Ectodermal cell (in vitro differentiated cells): Measurements from ENCODE around the gene FADS3.

Experiments
- H3K27ac ChIP-seq: 2 replicates; pipeline ENCODE4 v1.7.0; 2013; ENCODE audit warnings: mild to moderate bottlenecking, low read depth, low read length; ENCODE audit not compliant: insufficient read depth, poor library complexity, severe bottlenecking
- H3K27me3 ChIP-seq: 2 replicates; pipeline ENCODE4 v1.7.0; 2013; ENCODE audit warnings: mild to moderate bottlenecking, low read length; ENCODE audit not compliant: insufficient read depth, control insufficient read depth, poor library complexity, severe bottlenecking
- H3K36me3 ChIP-seq: one replicate; pipeline ENCODE4 v1.7.0; 2013; ENCODE audit warnings: low read length; ENCODE audit not compliant: control insufficient read depth, insufficient read depth
- H3K4me1 ChIP-seq: one replicate; pipeline ENCODE4 v1.7.0; 2013; ENCODE audit warnings: low read length; ENCODE audit not compliant: control insufficient read depth, insufficient read depth
- H3K4me3 ChIP-seq: 2 replicates; pipeline ENCODE4 v1.7.0; 2013; ENCODE audit warnings: low read depth, low read length, control low read depth; ENCODE audit not compliant: insufficient read depth
- H3K9me3 ChIP-seq: 2 replicates; pipeline ENCODE4 v1.7.0; 2013; ENCODE audit warnings: mild to moderate bottlenecking, low read length, moderate library complexity; ENCODE audit not compliant: control insufficient read depth
- WGBS, 2 experiments: methylation state at CpG; one replicate each; pipeline ENCODE4 v1.1.7; 2013; ENCODE audit warnings: missing lambda C conversion rate in 2 of 2; 5-methylcytosine and 5-hydroxymethylcytosine counted together

FADS3 gene

GRCh38 chr11:61860054-61860903, 31.1 kb downstream of the FADS3 start:
- 95 to 96% methylated on average over 16 of the region's 16 CpGs for WGBS, 2 experiments
- Histone ChIP-seq H3K27ac (no peak overlapping the region), H3K4me3 (no peak overlapping the region), H3K36me3 (peaks cover 70% of the 10 kb centered on the region), H3K27me3 (no peaks in the 10 kb centered on the region), H3K9me3 (no peaks in the 10 kb centered on the region), H3K4me1 (no peaks in the 10 kb centered on the region)

- no peaks in the 10 kb centered on the region for H3K4me1 ChIP-seq
- H3K27me3 ChIP-seq: no peaks in the 10 kb centered on the region
- H3K36me3 ChIP-seq: peaks cover 71% of the 10 kb centered on the region
- WGBS, 2 experiments: 94 to 95% methylated on average over 12 of the region's 12 CpGs
- no peak overlapping the region for H3K27ac ChIP-seq
- no peaks in the 10 kb centered on the region for H3K9me3 ChIP-seq
- H3K4me3 ChIP-seq: no peak overlapping the region
These were observed 35.2 kb downstream of the FADS3 start for GRCh38 chr11:61855939-61856680.

GRCh38 chr11:61854966-61855714, 36.2 kb downstream of the FADS3 start:
- no peaks in the 10 kb centered on the region for H3K4me1 ChIP-seq
- no peaks in the 10 kb centered on the region for H3K27me3 ChIP-seq
- no peak overlapping the region for H3K4me3 ChIP-seq
- no peaks in the 10 kb centered on the region for H3K9me3 ChIP-seq
- WGBS, 2 experiments: 95 to 96% methylated on average over 14 of the region's 14 CpGs
- H3K36me3 ChIP-seq: peaks cover 70% of the 10 kb centered on the region
- H3K27ac ChIP-seq: no peak overlapping the region

GRCh38 chr11:61854206-61854895, 37.0 kb downstream of the FADS3 start:
- H3K27me3 ChIP-seq: no peaks in the 10 kb centered on the region
- no peaks in the 10 kb centered on the region for H3K9me3 ChIP-seq
- H3K4me1 ChIP-seq: no peaks in the 10 kb centered on the region
- no peak overlapping the region for H3K27ac ChIP-seq
- H3K4me3 ChIP-seq: no peak overlapping the region
- peaks cover 71% of the 10 kb centered on the region for H3K36me3 ChIP-seq
- WGBS, 2 experiments: 95 to 96% methylated on average over 17 of the region's 17 CpGs

GRCh38 chr11:61853698-61854169, 37.6 kb downstream of the FADS3 start:
- Histone ChIP-seq H3K27me3 (no peaks in the 10 kb centered on the region), H3K36me3 (peaks cover 73% of the 10 kb centered on the region), H3K27ac (no peak overlapping the region), H3K4me3 (no peak overlapping the region), H3K9me3 (no peaks in the 10 kb centered on the region), H3K4me1 (no peaks in the 10 kb centered on the region)
- 90 to 92% methylated on average over 13 of the region's 13 CpGs for WGBS, 2 experiments

- H3K9me3 ChIP-seq: no peaks in the 10 kb centered on the region
- no peak overlapping the region for H3K4me3 ChIP-seq
- no peak overlapping the region for H3K27ac ChIP-seq
- no peaks in the 10 kb centered on the region for H3K4me1 ChIP-seq
- 91 to 94% methylated on average over 6 of the region's 6 CpGs for WGBS, 2 experiments
- no peaks in the 10 kb centered on the region for H3K27me3 ChIP-seq
- peaks cover 78% of the 10 kb centered on the region for H3K36me3 ChIP-seq
These were observed 39.4 kb downstream of the FADS3 start for GRCh38 chr11:61851900-61852295.

- H3K27ac ChIP-seq: no peak overlapping the region
- no peaks in the 10 kb centered on the region for H3K9me3 ChIP-seq
- H3K27me3 ChIP-seq: no peaks in the 10 kb centered on the region
- 91 to 97% methylated on average over 24 of the region's 24 CpGs for WGBS, 2 experiments
- no peaks in the 10 kb centered on the region for H3K4me1 ChIP-seq
- peaks cover 73% of the 10 kb centered on the region for H3K36me3 ChIP-seq
- no peak overlapping the region for H3K4me3 ChIP-seq
These were observed 40.0 kb downstream of the FADS3 start for GRCh38 chr11:61851113-61851899.

GRCh38 chr11:61850687-61851086, 40.7 kb downstream of the FADS3 start:
- Histone ChIP-seq H3K27ac (no peak overlapping the region), H3K36me3 (peaks cover 67% of the 10 kb centered on the region), H3K27me3 (no peaks in the 10 kb centered on the region), H3K4me3 (no peak overlapping the region), H3K9me3 (no peaks in the 10 kb centered on the region), H3K4me1 (no peaks in the 10 kb centered on the region)
- 96 to 97% methylated on average over 7 of the region's 7 CpGs for WGBS, 2 experiments

- H3K4me1 ChIP-seq: no peaks in the 10 kb centered on the region
- no peaks in the 10 kb centered on the region for H3K27me3 ChIP-seq
- no peaks in the 10 kb centered on the region for H3K9me3 ChIP-seq
- H3K4me3 ChIP-seq: no peak overlapping the region
- WGBS, 2 experiments: 94 to 95% methylated on average over 9 of the region's 9 CpGs
- no peak overlapping the region for H3K27ac ChIP-seq
- peaks cover 54% of the 10 kb centered on the region for H3K36me3 ChIP-seq
These were observed 42.7 kb downstream of the FADS3 start for GRCh38 chr11:61848631-61849030.
